H1 (cell line): ENCODE data around the gene ATP4A. TPM values are rescaled to one million over a fixed set of nuclear protein-coding genes. Genes with fewer than 3 reads are reported as not detected.

ENCODE experiments used
- BCL11A ChIP-seq, 2 experiments: IDR thresholded peaks; one replicate each; pipeline ENCODE4 v1.6.1; 2011; ENCODE audit warnings: low read depth in 2 of 2, low read length in 2 of 2, mild to moderate bottlenecking in 2 of 2
- CBX5 ChIP-seq: fragments of 300-800, 300-1000 bp; sonication (generic); IDR thresholded peaks from 2 replicates; pipeline ENCODE4 v1.7.1; 2016; ENCODE audit warnings: antibody characterized with exemption, low read length, low read depth
- CTCF ChIP-seq, 3 experiments: IDR thresholded peaks; 1 replicate in 2 of 3; 2 replicates in 1 of 3; pipeline versions ENCODE4 v1.5.1 to v1.6.1; 2011; ENCODE audit warnings: low read length in 3 of 3, mild to moderate bottlenecking in 3 of 3, inconsistent platforms in 2 of 3, low read depth in 1 of 3, moderate library complexity in 1 of 3; ENCODE audit not compliant: insufficient read depth in 1 of 3; ENCODE audit errors: control extremely low read depth in 1 of 3
- E2F6 ChIP-seq: IDR thresholded peaks from 2 replicates; pipeline ENCODE4 v1.6.1; 2012; ENCODE audit warnings: inconsistent platforms
- YY1 ChIP-seq: IDR thresholded peaks from 2 replicates; pipeline ENCODE4 v1.6.1; 2011; ENCODE audit warnings: low read depth, mild to moderate bottlenecking, low read length
- polyA plus RNA-seq, 7 experiments: library from polyadenylated mRNA; depleted of rRNA in 3 of 7; stranded (reverse) in 5 of 7; unstranded in 2 of 7; fragments of >200 nt in 5 of 7; fragments of 200-250 nt in 2 of 7; gene quantifications; 1 replicate in 5 of 7; 2 replicates in 1 of 7; 4 replicates in 1 of 7; pipeline versions ENCODE4 v1.2.1 to v1.2.3, GENCODE V29; 2011 to 2013; ENCODE audit warnings: missing spikeins in 2 of 7, mixed read lengths in 2 of 7
- total RNA-seq: library from RNA; stranded (reverse); fragmentation: NEBNext Ultra II Directional; extraction: Animal tissue kit (Norgen Biotek cat#: 25700); gene quantifications from 2 replicates; pipeline ENCODE4 v1.2.1, GENCODE V29; 2021
- TF ChIP-seq, protein P1 (sequence below): IDR thresholded peaks from 2 replicates; pipeline ENCODE4 v1.6.1; 2011; ENCODE audit warnings: low read depth, mild to moderate bottlenecking, low read length; ENCODE audit not compliant: insufficient read depth

ATP4A gene
- total and polyA plus RNA-seq, 2 of the 8 experiments (the other 6 are each of a cell fraction or from before 2014, with no cell fraction given) = 0.50 to 1.2 TPM

DNA sequence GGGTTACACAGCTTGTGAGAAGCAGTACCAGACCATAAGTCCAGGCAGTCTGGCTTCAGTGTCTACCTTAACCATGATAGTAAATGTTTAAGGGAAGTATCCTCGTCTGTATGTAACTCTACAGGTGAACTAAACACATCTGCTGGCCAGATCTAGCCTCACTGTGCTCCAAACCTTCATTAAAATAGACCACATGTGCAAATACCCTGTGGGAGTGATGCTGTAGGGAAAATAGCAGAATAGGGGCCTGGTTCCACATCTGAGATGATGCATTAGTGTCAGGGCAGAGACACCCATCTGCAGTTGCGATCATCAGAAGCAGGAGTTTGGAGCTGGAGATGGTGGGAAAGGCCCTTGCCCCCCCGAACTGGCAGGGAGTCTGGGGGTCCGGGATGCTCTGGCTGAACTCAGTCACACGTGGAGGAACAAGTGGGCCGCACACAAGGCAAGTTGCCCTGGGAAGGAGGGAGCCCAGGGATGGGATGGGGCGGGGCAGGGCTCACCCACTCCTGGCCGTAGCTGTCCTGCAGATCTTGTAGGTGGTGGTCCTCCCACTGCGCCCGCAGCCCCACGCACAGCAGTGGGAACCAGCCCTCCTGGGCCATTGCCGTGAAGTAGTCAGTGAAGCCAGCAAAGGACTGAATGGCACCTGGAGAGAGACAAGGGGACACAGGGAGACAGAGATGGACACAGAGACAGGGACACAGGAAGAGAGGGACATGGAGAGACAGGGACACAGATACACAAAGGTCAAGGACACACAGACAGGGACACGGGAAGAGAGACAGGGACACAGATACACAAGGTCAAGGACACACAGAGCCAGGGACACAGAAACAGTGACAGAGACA, 10.7 kb downstream of the ATP4A start (continued):
- TF ChIP-seq, protein P1, sequence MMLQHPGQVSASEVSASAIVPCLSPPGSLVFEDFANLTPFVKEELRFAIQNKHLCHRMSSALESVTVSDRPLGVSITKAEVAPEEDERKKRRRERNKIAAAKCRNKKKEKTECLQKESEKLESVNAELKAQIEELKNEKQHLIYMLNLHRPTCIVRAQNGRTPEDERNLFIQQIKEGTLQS = no peak
- no peak for TF ChIP-seq YY1
- TF ChIP-seq E2F6 = no peak
- no peak for TF ChIP-seq CTCF (IDR thresholded peaks at IDR 0.05; ENCODE audit: control extremely low read depth in 1 of 3, insufficient read depth in 1 of 3, low read depth in 1 of 3, low read length in 3 of 3)
- no peak for TF ChIP-seq BCL11A (IDR thresholded peaks at IDR 0.05; ENCODE audit: low read depth in 2 of 2, low read length in 2 of 2)
- TF ChIP-seq CBX5 = no peak
